Renal cortical epithelial cell (primary cell): ENCODE data around the gene ABCA5. TPM values are rescaled to one million over a fixed set of nuclear protein-coding genes. Genes with fewer than 3 reads are reported as not detected.

Experiments used
- DNase-seq: peaks from one replicate; pipeline ENCODE4 v3.0.0-alpha.2; 2011; ENCODE audit warnings: low read depth
- total RNA-seq: library from RNA; depleted of rRNA; stranded (reverse); fragments of >200 nt; gene quantifications from 2 replicates; pipeline ENCODE4 v1.2.3, GENCODE V29; 2014

Gene ABCA5, protein sequence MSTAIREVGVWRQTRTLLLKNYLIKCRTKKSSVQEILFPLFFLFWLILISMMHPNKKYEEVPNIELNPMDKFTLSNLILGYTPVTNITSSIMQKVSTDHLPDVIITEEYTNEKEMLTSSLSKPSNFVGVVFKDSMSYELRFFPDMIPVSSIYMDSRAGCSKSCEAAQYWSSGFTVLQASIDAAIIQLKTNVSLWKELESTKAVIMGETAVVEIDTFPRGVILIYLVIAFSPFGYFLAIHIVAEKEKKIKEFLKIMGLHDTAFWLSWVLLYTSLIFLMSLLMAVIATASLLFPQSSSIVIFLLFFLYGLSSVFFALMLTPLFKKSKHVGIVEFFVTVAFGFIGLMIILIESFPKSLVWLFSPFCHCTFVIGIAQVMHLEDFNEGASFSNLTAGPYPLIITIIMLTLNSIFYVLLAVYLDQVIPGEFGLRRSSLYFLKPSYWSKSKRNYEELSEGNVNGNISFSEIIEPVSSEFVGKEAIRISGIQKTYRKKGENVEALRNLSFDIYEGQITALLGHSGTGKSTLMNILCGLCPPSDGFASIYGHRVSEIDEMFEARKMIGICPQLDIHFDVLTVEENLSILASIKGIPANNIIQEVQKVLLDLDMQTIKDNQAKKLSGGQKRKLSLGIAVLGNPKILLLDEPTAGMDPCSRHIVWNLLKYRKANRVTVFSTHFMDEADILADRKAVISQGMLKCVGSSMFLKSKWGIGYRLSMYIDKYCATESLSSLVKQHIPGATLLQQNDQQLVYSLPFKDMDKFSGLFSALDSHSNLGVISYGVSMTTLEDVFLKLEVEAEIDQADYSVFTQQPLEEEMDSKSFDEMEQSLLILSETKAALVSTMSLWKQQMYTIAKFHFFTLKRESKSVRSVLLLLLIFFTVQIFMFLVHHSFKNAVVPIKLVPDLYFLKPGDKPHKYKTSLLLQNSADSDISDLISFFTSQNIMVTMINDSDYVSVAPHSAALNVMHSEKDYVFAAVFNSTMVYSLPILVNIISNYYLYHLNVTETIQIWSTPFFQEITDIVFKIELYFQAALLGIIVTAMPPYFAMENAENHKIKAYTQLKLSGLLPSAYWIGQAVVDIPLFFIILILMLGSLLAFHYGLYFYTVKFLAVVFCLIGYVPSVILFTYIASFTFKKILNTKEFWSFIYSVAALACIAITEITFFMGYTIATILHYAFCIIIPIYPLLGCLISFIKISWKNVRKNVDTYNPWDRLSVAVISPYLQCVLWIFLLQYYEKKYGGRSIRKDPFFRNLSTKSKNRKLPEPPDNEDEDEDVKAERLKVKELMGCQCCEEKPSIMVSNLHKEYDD (N-terminal part only)
- 5.7 and 10.4 TPM in 2 replicates for total RNA-seq

DNA sequence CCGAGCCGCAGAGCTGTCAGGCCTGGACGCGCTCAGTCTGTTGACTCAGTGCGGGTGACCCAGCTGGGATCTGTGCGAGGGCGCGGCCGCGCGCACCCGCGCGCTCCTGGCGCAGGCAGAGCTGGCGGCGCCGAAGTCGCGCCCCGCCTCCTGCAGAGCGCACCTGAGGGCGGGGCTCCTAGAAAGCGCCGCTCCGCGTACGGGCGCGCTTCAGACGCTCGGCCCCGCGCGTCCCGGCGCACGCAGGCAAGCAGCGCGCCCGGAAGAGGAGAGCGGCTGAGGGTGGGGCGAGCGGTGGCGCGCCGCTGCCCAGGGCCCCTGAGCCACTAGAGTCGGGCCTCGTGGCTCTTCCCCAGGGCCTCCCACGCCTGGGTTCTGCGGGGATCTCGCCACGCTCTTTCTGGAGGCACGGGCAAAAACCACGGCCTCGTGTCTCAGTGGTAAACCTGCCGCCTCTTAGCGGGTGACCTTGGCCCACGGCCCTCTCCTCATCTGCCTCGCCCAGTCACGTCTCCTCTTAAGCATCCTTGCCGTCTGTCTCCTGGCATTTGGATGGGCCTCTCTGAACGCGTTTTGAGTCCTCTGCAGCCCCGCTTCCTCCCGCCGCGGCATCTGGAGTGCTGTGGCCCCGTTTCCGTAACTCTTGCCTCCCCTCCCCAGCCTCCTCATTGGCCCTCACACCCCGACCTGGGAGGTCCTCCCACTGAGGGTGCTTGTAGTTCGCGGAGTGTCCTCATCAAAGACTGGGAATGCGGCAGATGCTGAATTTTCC is at the start of gene ABCA5:
Gene ABCA5 (minus strand): TSS at position 74 of the 772 bp plus-strand sequence. CDS start 12,718 bp downstream, outside the sequence.
- peak; percentile 84 for DNase-seq

DNA sequence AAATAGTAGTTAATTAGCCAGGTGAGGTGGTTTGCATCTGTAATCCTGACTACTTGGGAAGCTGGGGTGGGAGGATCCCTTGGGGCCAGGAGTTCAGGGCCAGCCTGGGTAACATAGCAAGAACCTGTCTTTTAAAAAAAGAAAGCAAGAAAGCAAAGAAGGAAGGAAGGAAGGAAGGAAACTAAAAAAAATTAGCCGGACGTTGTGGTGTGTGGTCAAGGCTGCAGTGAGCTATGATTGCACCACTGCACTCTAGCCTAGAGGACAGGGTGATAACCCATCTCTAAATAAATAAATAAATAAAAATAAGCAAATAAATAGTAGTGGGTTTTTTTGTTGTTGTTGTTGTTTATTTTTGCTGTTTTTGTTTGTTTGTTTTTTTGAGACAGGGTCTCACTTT is 48.3 kb upstream of the ABCA5 start:
- DNase-seq, result no peak

DNA sequence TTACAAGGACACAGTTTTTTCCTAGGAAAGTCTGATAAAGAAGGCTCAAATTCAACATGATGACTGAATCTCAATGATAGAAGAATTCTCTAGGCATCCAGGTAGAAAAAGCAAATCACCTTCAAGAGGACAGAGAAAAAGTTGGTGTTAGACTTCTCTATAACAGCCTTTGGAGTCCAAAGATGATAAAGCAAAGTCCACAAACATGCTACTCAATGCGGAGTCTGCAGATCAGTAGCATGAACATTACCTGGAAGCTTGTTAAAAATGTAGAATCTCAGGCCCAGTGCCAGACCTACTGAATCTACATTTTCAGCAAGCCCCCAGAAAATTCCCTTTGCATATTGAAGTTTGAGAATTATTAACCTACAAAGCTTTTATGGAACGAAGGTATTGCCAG is 46.1 kb upstream of the ABCA5 start:
- no peak for DNase-seq

DNA sequence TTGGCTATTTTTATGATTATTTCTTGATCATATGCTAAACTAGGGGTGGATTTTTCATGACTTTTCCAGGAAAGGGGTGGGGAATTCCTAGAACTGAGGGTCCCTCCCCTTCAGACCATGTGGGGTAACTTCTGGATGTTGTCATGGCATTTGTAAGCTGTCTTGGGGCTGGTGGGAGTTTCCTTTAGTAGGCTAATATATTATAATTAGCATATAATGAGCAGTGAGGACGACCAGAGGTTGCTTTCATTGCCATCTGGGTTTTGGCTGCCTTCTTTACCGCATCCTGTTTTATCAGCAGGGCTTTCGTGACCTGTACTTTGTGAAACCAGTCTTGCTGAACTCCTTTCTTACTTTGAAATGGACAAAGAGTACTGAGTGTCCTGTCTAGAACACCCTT is 40.4 kb upstream of the ABCA5 start:
- no peak for DNase-seq

DNA sequence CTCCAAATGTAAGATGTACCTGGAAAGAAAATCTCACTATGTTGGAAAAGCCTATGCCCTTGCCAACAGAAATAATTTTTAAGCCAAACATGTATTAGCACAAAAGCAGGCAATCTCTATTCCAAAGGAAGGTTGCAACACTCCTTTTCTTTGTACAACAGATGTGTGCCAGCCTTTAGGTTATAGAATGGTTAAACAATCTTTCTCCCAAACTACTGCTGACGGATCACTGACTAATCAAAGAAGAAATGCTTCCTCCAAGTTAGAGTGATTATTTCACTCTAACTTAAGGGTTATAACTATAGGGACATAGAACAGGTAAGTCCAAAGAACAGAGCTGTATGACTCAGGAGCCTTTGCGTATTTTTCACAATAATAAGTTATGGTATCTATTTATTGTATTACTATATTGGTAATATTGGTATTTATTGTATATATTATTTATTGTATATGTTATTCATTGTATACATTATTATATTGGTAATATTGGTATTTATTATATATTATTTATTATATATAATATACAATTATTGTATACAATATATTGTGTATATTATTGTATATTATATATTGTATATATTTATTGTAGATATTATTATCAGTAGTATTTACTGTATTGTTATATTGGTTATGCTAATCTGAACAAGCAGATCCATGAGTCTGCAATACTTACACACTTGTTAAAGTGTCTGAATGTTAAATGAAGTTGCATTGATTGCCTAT is 36.7 kb upstream of the ABCA5 start:
- DNase-seq, result no peak

DNA sequence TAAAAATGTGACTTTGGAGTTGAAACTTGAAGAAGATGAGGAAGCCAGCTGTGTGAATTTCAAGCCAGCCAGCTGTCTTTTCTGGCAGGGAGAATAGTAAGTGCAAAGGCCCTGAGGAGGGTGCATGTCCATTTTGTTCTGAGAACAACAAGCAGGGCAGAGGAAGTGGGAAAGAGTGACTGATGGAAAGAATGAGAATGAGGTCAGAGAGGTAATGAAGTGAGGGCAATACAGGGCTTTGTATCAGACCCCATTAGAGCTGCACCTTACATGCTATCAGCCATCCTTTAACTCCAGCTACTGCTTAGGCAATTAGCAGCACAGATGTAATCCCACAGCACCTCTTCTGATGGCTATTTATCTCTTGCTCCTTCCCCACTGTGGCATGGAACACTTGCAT is 34.2 kb upstream of the ABCA5 start:
- DNase-seq, result no peak

DNA sequence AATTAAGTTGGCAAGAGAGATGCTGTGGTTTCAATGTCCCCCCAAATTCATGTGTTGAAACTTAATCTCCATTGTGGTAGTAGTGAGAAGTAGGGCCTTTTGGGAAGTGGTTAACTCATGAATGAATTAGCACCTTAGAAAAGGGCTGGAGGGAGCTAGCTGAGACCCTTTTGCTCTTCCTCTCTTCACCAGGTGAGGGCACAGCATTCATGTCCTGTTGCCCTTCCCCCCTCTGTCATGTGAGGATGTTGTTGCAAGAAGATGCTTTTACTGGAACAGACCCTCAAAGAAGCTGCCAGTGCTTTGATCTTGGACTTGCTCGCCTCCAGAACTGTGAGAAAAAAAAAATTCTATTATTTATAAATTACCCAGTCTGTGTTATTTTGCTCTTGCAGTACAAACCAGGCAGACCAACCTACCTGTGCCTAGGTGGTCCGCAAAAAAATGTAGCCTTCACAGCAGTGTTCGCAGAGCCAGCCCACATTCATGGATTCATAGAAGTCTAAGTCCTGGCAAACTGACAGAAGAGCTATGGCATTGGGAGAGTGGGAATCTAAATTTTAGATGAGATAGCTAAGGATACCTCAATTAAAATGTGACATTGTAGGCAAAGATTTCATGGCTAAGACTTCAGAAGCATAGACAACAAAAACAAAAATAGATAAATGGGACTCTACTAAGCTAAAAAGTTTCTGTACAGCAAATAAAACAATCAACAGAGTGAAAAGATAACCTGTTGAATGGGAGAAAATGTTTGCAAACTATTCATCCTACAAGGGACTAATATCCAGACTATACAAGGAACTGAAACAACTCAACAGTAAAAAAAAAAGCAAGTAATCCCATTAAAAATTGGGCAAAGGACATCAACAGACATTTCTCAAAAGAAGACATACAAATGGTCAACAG is 32.0 kb upstream of the ABCA5 start:
- no peak for DNase-seq

DNA sequence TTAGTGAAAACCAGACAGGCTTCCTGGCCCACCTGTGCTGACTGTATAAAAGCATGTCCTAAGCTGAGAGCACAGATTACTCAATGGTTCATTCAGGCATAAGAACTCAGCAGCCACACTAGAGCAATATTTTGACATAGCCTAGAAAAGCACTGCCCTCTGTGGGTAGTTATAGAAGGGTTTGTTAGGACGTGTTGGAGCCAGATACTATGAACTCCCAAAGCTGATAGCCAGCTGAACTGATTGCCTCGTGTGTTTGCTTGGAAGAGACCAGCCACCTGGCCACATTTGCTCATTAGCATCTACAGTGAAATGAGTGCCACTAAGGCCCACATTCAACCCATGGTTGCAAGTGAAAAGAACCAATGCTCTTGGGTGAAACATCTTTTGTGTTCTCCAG is 30.8 kb upstream of the ABCA5 start:
- DNase-seq, result peak; percentile 57

DNA sequence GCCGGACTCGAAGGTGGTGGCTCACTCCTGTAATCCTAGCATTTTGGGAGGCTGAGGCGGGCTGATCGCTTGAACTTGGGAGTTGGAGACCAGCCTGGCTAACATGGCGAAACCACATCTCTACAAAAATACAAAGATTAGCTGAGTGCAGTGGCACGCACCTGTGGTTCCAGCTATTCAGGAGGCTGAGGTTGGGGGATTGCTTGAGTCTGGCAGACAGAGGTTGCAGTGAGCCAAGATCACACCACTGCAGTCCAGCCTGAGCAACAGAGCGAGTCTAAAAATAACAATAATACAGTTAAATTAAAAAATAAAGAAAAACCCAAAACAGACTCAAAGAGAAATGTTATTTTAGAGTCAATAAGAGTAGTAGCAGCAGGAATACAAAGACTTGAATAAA is 29.7 kb upstream of the ABCA5 start:
- no peak for DNase-seq

DNA sequence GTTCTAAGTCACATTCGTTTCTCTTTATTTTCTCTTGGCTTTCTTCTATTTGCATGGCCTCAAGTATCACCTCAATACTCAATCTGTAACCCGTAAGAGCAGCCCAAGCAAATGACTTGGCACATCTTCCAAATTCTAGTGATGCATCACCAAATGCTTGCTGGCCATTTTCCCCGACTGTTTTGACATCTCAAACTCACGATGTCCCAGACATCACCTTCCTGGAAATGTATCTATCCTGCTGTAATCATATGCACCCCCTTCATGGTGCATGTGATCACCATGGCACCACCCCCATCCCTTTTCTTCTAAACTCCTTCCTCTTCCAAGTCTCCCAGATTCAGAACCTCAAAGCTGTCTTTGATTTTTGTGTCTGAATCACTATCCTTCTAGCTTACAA is 24.0 kb upstream of the ABCA5 start:
- DNase-seq, result no peak

DNA sequence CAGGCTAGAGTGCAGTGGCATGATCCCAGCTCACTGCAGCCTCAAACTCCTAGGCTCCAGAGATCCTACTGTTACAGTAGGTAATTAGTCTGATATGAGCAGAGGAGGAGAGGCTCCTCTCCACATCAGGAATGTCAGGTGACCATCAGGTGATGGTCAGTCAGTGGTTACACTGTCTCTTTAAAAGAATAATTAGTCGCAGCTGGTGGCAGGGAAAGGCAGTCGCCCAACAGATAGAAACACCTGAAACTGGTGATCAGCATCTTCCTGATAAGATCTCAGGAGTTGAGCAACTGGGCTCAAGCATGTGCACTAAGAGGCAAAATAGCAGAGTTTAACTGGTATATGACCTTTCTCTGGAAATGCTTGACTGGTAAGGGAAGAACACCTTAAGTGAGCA is 21.5 kb upstream of the ABCA5 start:
- DNase-seq, result no peak

DNA sequence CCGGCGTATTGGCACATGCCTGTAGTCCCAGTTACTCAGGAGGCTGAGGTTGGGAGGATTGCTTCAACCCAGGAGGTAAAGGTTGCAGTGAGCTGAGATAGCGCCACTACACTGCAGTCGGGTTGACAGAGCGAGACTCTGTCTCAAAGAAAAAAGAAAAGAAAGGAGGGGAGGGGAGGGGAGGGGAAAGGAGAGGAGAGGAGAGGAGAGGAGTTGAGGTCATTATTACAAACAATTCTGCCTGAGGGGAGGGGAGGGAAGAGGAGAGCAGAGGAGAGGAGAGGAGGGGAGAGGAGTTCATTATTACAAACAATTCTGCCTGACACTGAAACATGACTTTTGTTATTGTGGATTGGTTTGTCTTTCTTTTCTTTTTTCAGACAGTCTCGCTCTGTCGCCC is 19.8 kb upstream of the ABCA5 start:
- DNase-seq, result no peak

DNA sequence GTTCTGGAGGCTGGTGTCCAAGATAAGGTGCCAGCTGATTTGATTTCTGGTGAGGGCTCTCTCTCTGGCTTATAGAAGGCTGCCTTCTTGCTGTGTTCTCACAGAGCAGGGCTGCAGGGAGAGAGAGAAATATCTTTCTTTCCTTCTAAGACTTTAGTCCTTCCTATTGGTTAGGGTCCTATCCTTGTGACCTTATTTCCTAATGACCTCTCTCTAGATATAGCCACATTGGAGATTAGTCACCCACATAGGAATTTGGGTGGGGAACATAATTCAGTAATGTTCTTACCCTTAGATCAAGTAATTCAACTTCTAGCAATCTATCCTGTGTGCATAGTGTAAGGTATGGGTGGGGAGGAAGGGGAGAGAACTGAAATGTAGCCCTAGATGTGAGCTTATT is 18.0 kb upstream of the ABCA5 start:
- peak; percentile 47 for DNase-seq

DNA sequence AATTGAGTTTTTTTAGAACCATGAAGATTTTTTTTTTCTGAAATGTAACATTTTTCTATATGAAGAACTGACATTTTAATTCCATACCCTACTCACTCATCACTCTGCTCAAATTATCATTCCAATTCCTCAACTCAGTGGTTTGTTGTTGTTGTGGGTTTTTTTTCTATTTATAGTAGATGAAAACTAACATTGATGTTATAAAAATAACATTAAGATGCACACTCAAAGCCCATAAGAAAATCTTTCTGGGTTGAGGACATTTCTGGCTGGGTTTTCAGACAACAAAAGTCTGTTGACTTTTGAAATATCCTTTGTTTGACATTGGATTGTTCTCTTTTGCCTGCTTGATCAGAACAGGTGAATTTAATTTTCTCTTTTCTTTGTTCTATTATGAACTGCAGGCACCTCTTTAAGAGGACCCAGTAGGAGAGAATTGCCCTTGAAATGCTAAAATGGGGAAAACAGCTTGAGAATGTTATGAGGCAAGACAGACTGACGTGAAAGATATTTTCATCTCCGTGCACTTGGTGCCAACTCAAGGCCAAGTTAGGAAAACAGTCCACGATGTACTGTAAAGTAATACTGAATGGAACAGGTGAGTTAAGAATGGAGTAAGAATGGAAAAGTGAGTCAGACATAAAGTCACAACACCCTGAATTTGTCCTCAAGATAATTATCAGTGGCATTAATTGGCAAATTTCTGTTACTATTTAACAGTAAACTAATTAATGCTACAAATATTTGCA is 16.1 kb upstream of the ABCA5 start:
- DNase-seq, result peak; percentile 25

DNA sequence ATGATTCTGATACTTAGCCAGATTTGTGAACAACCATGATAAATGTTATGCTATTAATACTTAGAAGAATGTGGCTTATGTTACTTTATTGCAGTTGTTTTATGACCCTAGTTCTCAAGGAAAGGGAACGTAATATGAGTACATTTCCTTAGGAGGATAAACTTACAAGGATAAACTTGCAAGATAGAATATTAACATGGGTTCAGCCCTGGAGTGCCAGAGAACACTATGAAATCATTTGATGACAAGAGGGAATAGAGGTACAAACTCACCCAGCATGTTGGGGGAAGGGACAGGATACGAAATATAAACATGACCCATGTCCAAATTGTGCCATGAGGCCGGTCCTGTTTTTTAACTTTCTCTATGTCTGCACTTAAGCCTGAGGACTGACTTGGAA is 13.0 kb upstream of the ABCA5 start:
- DNase-seq, result no peak

DNA sequence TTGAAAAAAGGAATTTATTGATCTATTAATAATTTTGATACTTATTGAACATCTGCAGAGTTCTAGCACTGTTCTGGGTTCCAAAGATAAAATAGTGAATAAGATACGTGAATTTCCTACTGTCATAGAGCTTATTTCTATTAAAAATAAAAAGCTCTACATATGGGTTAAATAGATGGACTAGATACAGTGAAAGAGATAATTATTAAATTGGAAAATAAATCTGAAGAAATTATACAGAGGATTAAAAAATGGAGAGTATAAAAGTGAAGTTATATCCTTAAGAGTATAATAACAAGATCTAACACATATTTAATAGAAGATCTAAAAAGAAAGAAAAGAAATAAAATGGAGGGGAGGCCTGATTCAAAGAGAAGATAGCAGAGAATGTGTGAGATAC is 10.1 kb upstream of the ABCA5 start:
- DNase-seq, result no peak

DNA sequence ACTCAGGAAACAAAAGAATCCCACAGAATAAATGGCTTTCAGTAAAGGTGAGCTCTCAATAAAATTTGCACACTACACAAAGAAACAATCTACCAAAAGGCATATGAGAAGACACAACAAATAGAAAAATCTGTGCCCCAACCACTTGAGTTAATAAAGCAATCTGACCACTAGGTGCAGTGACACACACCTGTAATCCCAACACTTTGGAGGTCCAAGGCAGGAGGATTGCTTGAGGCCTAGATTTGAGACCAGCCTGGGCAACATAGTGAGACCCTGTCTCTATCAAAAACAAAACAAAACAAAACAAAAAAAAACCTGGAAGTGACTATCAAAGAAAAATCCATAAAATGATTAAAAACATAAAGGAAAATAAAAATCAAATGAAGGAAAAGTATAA is 9.6 kb upstream of the ABCA5 start:
- no peak for DNase-seq

DNA sequence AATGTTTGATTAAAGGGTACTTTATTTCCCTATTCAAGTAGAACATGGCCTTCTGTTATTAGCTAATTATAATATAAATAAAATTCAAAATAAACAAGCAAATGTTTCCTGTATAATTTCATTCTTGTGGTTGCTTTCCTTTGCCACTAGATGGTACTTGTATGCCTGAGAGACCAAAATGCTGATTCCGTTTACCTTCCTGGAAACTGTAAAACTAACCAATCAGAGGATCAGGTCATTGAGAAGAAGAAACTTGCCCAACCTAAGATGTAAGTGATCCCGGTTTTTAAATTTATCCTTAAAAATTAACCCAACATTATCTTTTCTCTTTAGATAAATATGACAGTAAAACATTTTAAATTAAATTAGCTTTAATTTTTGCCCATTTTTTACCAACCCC is 8.1 kb upstream of the ABCA5 start:
- peak; percentile 69 for DNase-seq

DNA sequence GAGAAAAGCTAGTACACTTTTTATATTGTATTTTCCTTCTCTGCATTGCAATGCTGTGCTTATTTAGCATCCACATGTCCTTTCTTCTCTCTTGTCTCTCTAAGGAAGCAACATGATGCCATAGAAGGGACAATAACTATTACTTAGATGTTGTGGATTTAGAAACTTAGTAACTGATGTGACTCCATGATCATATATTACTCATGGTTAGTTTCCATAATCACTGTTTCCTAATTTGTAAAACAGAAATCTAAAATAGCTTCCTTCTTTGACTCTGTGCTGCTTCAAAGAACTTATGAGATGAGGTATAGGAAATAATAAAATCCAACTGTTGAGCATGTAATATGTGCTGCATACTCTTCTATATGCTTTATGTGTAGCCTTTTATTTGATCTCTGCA is 6.6 kb upstream of the ABCA5 start:
- DNase-seq, result no peak
